Measurements from ENCODE around the gene CIAO3. TPM values are rescaled to one million over a fixed set of nuclear protein-coding genes. Genes with fewer than 3 reads are reported as not detected.

CIAO3 gene
- polyA plus RNA-seq, 3 donors: 8.6 to 41.1 (median 11.8) TPM

- H3K9me3 Mint-ChIP-seq: no peaks in the 10 kb centered on the region
- WGBS (ENCODE audit: insufficient coverage): 94% methylated on average over 8 of the region's 13 CpGs
- Histone ChIP-seq H3K4me3 (replicated peaks in 1 of 3; ENCODE audit: low read depth in 2 of 3, low read length in 3 of 3) (no peak overlapping the region), H2AFZ (ENCODE audit: insufficient read depth, low read depth, low read length, poor library complexity, severe bottlenecking) (no peak overlapping the region), H4K20me1 (ENCODE audit: insufficient read depth, low read length) (peaks cover 5% of the 10 kb centered on the region), H3K27ac (ENCODE audit: low read depth in 1 of 2, low read length in 2 of 2) (no peak overlapping the region), H3K27me3 (ENCODE audit: control insufficient read depth in 2 of 2, insufficient read depth in 2 of 2, low read length in 2 of 2) (no peaks in the 10 kb centered on the region), H3K36me3 (replicated peaks in 1 of 2; ENCODE audit: control insufficient read depth in 1 of 2, insufficient read depth in 2 of 2, low read length in 2 of 2) (peaks cover 60 to 73% of the 10 kb centered on the region in 2 donors), H3K4me2 (replicated peaks; ENCODE audit: extremely low read depth, low read length, poor library complexity, severe bottlenecking) (no peak overlapping the region), H3K9ac (ENCODE audit: insufficient read depth, low read length, poor library complexity, severe bottlenecking) (no peak overlapping the region), H3K4me1 (ENCODE audit: control insufficient read depth in 1 of 2, insufficient read depth in 2 of 2, low read length in 2 of 2) (peaks cover 9 to 12% of the 10 kb centered on the region in 2 donors), H3K9me3 (replicated peaks in 1 of 2; ENCODE audit: control insufficient read depth in 1 of 2, insufficient read depth in 1 of 2, low read length in 2 of 2) (no peaks in the 10 kb centered on the region), H3K79me2 (ENCODE audit: insufficient read depth, low read length) (peaks cover 12% of the 10 kb centered on the region)
- intact Hi-C loops (cut with micrococcal nuclease): no loop called here
- H3K36me3 Mint-ChIP-seq: peaks cover 56 to 80% of the 10 kb centered on the region in 2 donors
- DNase-seq: no peak
- no peak overlapping the region for H3K4me3 Mint-ChIP-seq
- peaks cover 0 to 3% (median 0%) of the 10 kb centered on the region in 3 donors for H3K27me3 Mint-ChIP-seq (ENCODE audit: low read depth in 3 of 3)
- no peak for TF ChIP-seq CTCF (IDR thresholded peaks at IDR 0.05)
- H3K27ac Mint-ChIP-seq: no peak overlapping the region
- peaks cover 12% of the 10 kb centered on the region for H3K4me1 Mint-ChIP-seq
Measured at GRCh38 chr16:735982-736453, 4.8 kb downstream of the CIAO3 start.

- Histone ChIP-seq H3K9me3 (replicated peaks in 1 of 2; ENCODE audit: control insufficient read depth in 1 of 2, insufficient read depth in 1 of 2, low read length in 2 of 2) (no peaks in the 10 kb centered on the region), H3K9ac (ENCODE audit: insufficient read depth, low read length, poor library complexity, severe bottlenecking) (no peak overlapping the region), H3K4me3 (replicated peaks in 1 of 3; ENCODE audit: low read depth in 2 of 3, low read length in 3 of 3) (no peak overlapping the region), H3K4me1 (ENCODE audit: control insufficient read depth in 1 of 2, insufficient read depth in 2 of 2, low read length in 2 of 2) (peaks cover 7% of the 10 kb centered on the region in 2 donors), H3K79me2 (ENCODE audit: insufficient read depth, low read length) (peaks cover 7% of the 10 kb centered on the region), H2AFZ (ENCODE audit: insufficient read depth, low read depth, low read length, poor library complexity, severe bottlenecking) (no peak overlapping the region), H3K36me3 (replicated peaks in 1 of 2; ENCODE audit: control insufficient read depth in 1 of 2, insufficient read depth in 2 of 2, low read length in 2 of 2) (peaks cover 60 to 79% of the 10 kb centered on the region in 2 donors), H3K4me2 (replicated peaks; ENCODE audit: extremely low read depth, low read length, poor library complexity, severe bottlenecking) (no peak overlapping the region), H3K27me3 (ENCODE audit: control insufficient read depth in 2 of 2, insufficient read depth in 2 of 2, low read length in 2 of 2) (no peaks in the 10 kb centered on the region), H4K20me1 (ENCODE audit: insufficient read depth, low read length) (peaks cover 5% of the 10 kb centered on the region), H3K27ac (ENCODE audit: low read depth in 1 of 2, low read length in 2 of 2) (no peak overlapping the region)
- no peaks in the 10 kb centered on the region for H3K9me3 Mint-ChIP-seq
- H3K27ac Mint-ChIP-seq: no peak overlapping the region
- H3K4me1 Mint-ChIP-seq: peaks cover 12% of the 10 kb centered on the region
- peaks cover 0 to 3% (median 0%) of the 10 kb centered on the region in 3 donors for H3K27me3 Mint-ChIP-seq (ENCODE audit: low read depth in 3 of 3)
- intact Hi-C loops (cut with micrococcal nuclease): no loop called here
- WGBS (ENCODE audit: insufficient coverage): 95% methylated on average over 25 of the region's 25 CpGs
- TF ChIP-seq CTCF (IDR thresholded peaks at IDR 0.05): no peak
- no peak overlapping the region for H3K4me3 Mint-ChIP-seq
- peaks cover 56 to 83% of the 10 kb centered on the region in 2 donors for H3K36me3 Mint-ChIP-seq
- DNase-seq: no peak
Measured at GRCh38 chr16:734981-735881, 5.6 kb downstream of the CIAO3 start.

Measured in CD14-positive monocyte (primary cell).